Thoracic aorta (tissue), 2 donors: ENCODE results near the gene TIGIT. TPM values are rescaled to one million over a fixed set of nuclear protein-coding genes. Genes with fewer than 3 reads are reported as not detected.
A peak's percentile ranks its signal among the peaks of the same experiment; 100 is the strongest.

Experiments used
- ATAC-seq: fragments of 150-250 bp; one replicate; pipeline ENCODE4 v1.8.0; 2017; ENCODE audit warnings: low read depth; ENCODE audit not compliant: insufficient number of reproducible peaks, low FRiP score
- DNase-seq: peaks from one replicate; pipeline ENCODE4 v3.0.0-alpha.2; 2020; ENCODE audit warnings: low spot score
- H3K27ac ChIP-seq, 2 donors: fragments of 200-600 bp; sonication (generic); 1 replicate in 1 of 2; 2 replicates in 1 of 2; pipeline ENCODE4 v1.5.1; 2016; ENCODE audit warnings: mild to moderate bottlenecking in 2 of 2, moderate library complexity in 2 of 2
- H3K27me3 ChIP-seq: fragments of 200-600 bp; sonication (generic); replicated peaks from 2 replicates; pipeline ENCODE4 v1.6.0; 2016; ENCODE audit warnings: mild to moderate bottlenecking; ENCODE audit not compliant: insufficient read depth
- H3K36me3 ChIP-seq: fragments of 200-600 bp; sonication (generic); one replicate; pipeline ENCODE4 v1.5.1; 2016
- H3K4me1 ChIP-seq, 2 donors: fragments of 200-600 bp; sonication (generic); 1 replicate in 1 of 2; 2 replicates in 1 of 2; pipeline versions ENCODE4 v1.5.1 to v1.6.0; 2016; ENCODE audit warnings: low read depth in 2 of 2, mild to moderate bottlenecking in 1 of 2; ENCODE audit not compliant: control insufficient read depth in 1 of 2
- H3K4me3 ChIP-seq: fragments of 200-600 bp; sonication (generic); 2 replicates; pipeline ENCODE4 v1.5.1; 2016; ENCODE audit warnings: mild to moderate bottlenecking
- H3K9me3 ChIP-seq: fragments of 200-600 bp; sonication (generic); 2 replicates; pipeline ENCODE4 v1.5.1; 2016
- total RNA-seq, 2 donors: library from RNA; depleted of rRNA; stranded (reverse); fragments of >200 nt; gene quantifications; one replicate each; pipeline versions ENCODE4 v1.1.0 to v1.2.3, GENCODE V29; 2016
- TF ChIP-seq, protein P1 (sequence below): fragments of 200-600 bp; sonication (generic); IDR thresholded peaks from one replicate; pipeline ENCODE4 v1.5.1; 2019; ENCODE audit warnings: antibody characterized with exemption

TIGIT gene
- total RNA-seq, 2 donors from 2014 or later, result 0.14 to 0.21 TPM

DNA sequence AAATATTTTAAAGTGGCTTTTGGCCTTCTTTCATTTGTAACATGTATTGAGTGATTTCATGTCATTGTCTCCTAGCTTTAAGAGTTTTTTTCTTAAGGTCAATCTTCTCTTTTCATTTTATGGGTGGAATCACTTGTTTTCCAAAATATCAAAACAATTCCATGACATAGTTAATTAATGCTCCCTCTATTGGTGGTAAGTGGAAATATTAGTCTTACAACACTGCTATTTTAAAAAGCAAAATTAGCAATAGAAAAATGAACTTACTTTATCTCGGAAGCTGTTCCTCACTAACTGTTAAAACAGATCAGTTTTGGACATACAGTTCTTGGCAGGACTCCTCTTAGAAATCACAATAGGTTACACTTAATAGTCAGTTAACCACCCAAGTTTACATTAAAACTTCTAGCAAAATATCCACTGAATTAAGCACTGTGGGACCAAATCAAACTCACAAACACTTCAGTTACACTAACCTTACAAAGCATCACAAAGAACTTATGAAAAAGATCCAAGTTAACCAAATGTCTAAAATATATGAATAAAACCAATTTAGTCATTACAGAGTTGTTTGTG is 42.4 kb downstream of the TIGIT start:
- Histone ChIP-seq H3K36me3 (peaks cover 7% of the 10 kb centered on the region), H3K27ac (no peak overlapping the region), H3K4me3 (no peak overlapping the region), H3K9me3 (no peaks in the 10 kb centered on the region), H3K27me3 (no peaks in the 10 kb centered on the region), H3K4me1 (peaks cover 0 to 5% of the 10 kb centered on the region in 2 donors)
- TF ChIP-seq, protein P1, sequence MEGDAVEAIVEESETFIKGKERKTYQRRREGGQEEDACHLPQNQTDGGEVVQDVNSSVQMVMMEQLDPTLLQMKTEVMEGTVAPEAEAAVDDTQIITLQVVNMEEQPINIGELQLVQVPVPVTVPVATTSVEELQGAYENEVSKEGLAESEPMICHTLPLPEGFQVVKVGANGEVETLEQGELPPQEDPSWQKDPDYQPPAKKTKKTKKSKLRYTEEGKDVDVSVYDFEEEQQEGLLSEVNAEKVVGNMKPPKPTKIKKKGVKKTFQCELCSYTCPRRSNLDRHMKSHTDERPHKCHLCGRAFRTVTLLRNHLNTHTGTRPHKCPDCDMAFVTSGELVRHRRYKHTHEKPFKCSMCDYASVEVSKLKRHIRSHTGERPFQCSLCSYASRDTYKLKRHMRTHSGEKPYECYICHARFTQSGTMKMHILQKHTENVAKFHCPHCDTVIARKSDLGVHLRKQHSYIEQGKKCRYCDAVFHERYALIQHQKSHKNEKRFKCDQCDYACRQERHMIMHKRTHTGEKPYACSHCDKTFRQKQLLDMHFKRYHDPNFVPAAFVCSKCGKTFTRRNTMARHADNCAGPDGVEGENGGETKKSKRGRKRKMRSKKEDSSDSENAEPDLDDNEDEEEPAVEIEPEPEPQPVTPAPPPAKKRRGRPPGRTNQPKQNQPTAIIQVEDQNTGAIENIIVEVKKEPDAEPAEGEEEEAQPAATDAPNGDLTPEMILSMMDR, result peak; percentile 24
- DNase-seq (no peak), ATAC-seq (no peak)

- Histone ChIP-seq H3K27ac (no peak overlapping the region), H3K27me3 (no peaks in the 10 kb centered on the region), H3K36me3 (peaks cover 7% of the 10 kb centered on the region), H3K4me1 (peaks cover 0 to 5% of the 10 kb centered on the region in 2 donors), H3K4me3 (no peak overlapping the region), H3K9me3 (no peaks in the 10 kb centered on the region)
- TF ChIP-seq, protein P1, result no peak
- DNase-seq, result no peak
- ATAC-seq, result no peak
These were observed 43.0 kb downstream of the TIGIT start for GRCh38 chr3:114336857-114337256.

- TF ChIP-seq, protein P1, result no peak
- no peak for ATAC-seq
- Histone ChIP-seq H3K27ac (no peak overlapping the region), H3K4me1 (no peaks in the 10 kb centered on the region), H3K27me3 (no peaks in the 10 kb centered on the region), H3K4me3 (no peak overlapping the region), H3K9me3 (no peaks in the 10 kb centered on the region), H3K36me3 (peaks cover 7% of the 10 kb centered on the region)
- DNase-seq, result no peak
These were observed 45.0 kb downstream of the TIGIT start for GRCh38 chr3:114338651-114339357.

DNA sequence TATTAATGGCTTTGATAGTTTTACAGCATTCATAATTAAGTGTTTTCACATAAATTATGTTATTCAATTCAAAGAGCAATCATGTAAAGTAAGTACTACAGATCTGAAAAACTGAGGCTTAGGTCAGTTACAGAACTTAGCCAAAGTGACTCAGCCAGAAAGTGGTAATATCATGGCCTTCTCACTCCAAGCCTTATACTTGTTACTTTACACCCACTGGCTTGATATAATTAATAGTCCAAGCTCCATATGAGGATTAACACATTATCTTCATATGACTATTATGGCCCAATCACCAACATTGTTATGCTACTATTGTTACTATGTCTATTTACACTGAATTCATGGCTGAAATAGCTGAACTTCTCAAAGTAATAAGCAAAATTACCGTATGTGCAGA is 50.7 kb downstream of the TIGIT start:
- TF ChIP-seq, protein P1, result no peak
- no peak for ATAC-seq

GRCh38 chr3:114350271-114350670 is 56.4 kb downstream of the TIGIT start:
- DNase-seq (no peak), ATAC-seq (no peak)
- Histone ChIP-seq H3K27ac (no peak overlapping the region), H3K4me3 (no peak overlapping the region), H3K27me3 (no peaks in the 10 kb centered on the region), H3K9me3 (no peaks in the 10 kb centered on the region), H3K36me3 (peaks cover 17% of the 10 kb centered on the region), H3K4me1 (no peaks in the 10 kb centered on the region)
- TF ChIP-seq, protein P1, result no peak

More for the DNA sequence above, 50.7 kb downstream of the TIGIT start:
- Histone ChIP-seq H3K4me3 (no peak overlapping the region), H3K27ac (no peak overlapping the region), H3K4me1 (no peaks in the 10 kb centered on the region), H3K9me3 (no peaks in the 10 kb centered on the region), H3K27me3 (no peaks in the 10 kb centered on the region), H3K36me3 (peaks cover 3% of the 10 kb centered on the region)
- no peak for DNase-seq
